Testis (tissue), 3 donors: Measurements from ENCODE around the gene RNF169. TPM values are rescaled to one million over a fixed set of nuclear protein-coding genes. Genes with fewer than 3 reads are reported as not detected.

Experiments used
- DNase-seq: peaks from one replicate; pipeline ENCODE4 v3.0.0-alpha.2; 2019
- H3K27ac ChIP-seq, 2 donors: fragments of 200-600 bp; sonication (generic); one replicate each; pipeline ENCODE4 v1.5.1; 2019
- H3K27me3 ChIP-seq: fragments of 200-600 bp; sonication (generic); one replicate; pipeline ENCODE4 v1.5.1; 2019
- H3K36me3 ChIP-seq: fragments of 200-600 bp; sonication (generic); one replicate; pipeline ENCODE4 v1.5.1; 2017; ENCODE audit warnings: low read depth; ENCODE audit errors: missing control alignments
- H3K4me1 ChIP-seq: fragments of 200-600 bp; sonication (generic); one replicate; pipeline ENCODE4 v1.5.1; 2019
- H3K4me3 ChIP-seq, 2 donors: fragments of 200-600 bp; sonication (generic); one replicate each; pipeline ENCODE4 v1.5.1; 2017 to 2019
- H3K9me3 ChIP-seq: fragments of 200-600 bp; sonication (generic); one replicate; pipeline ENCODE4 v1.5.1; 2017
- CTCF ChIP-seq, 3 experiments: fragments of 450-650 bp in 2 of 3; fragments of 200-600 bp in 1 of 3; sonication (generic) in 1 of 3; IDR thresholded peaks; one replicate each; pipeline ENCODE4 v1.5.1; 2016 to 2019; ENCODE audit warnings: antibody characterized with exemption in 3 of 3, mild to moderate bottlenecking in 2 of 3, moderate library complexity in 1 of 3
- POLR2A ChIP-seq: fragments of 450-650 bp; IDR thresholded peaks from one replicate; pipeline ENCODE4 v1.6.1; 2017; ENCODE audit warnings: antibody characterized with exemption, mild to moderate bottlenecking, moderate library complexity
- WGBS, 2 donors: methylation state at CpG; one replicate each; pipeline ENCODE4 v1.1.5; 2018; 5-methylcytosine and 5-hydroxymethylcytosine counted together
- intact Hi-C: fragments of 100-400 bp; cut with DNase I; formaldehyde crosslinking; loops from one replicate; pipeline ENCODE4 v1.15.1; 2023; ENCODE audit warnings: low total_unique reads
- polyA plus RNA-seq: library from polyadenylated mRNA; stranded (reverse); fragments of 350-450 nt; fragmentation: Illumina TruSeq; extraction: RNeasy Lipid Tissue Mini Kit (QIAGEN cat#74804); gene quantifications from one replicate; pipeline ENCODE4 v1.2.3, GENCODE V29; 2014; ENCODE audit warnings: low read depth, low replicate concordance; ENCODE audit not compliant: insufficient read depth
- total RNA-seq, 2 donors: library from RNA; depleted of rRNA; stranded (reverse); fragments of >200 nt; gene quantifications; one replicate each; pipeline ENCODE4 v1.2.3, GENCODE V29; 2016

The RNF169 gene
- total and polyA plus RNA-seq, 3 donors from 2014 or later = 7.2 to 19.4 (median 19.3) TPM

- no peak for DNase-seq
- 90 to 93% methylated on average over 4 of the region's 4 CpGs for WGBS, 2 donors
- no peak for TF ChIP-seq CTCF (IDR thresholded peaks at IDR 0.05)
- no peak for TF ChIP-seq POLR2A
- no peak overlapping the region for H3K4me3 ChIP-seq
- no peaks in the 10 kb centered on the region for H3K27me3 ChIP-seq
- H3K36me3 ChIP-seq = no peaks in the 10 kb centered on the region
- intact Hi-C loops = no loop called here
- H3K4me1 ChIP-seq = no peaks in the 10 kb centered on the region
- H3K9me3 ChIP-seq = no peaks in the 10 kb centered on the region
- no peak overlapping the region for H3K27ac ChIP-seq
Observed at GRCh38 chr11:74844865-74845264, 96.2 kb downstream of the RNF169 start.

- no peak for TF ChIP-seq POLR2A
- no peak for TF ChIP-seq CTCF (IDR thresholded peaks at IDR 0.05)
- no peak overlapping the region for H3K27ac ChIP-seq
- H3K9me3 ChIP-seq = no peaks in the 10 kb centered on the region
- DNase-seq = no peak
- H3K4me3 ChIP-seq = no peak overlapping the region
- intact Hi-C loops = no loop called here
- H3K4me1 ChIP-seq = no peaks in the 10 kb centered on the region
- WGBS, 2 donors = 94% methylated on average over 5 of the region's 5 CpGs
- H3K27me3 ChIP-seq = no peaks in the 10 kb centered on the region
- H3K36me3 ChIP-seq = no peaks in the 10 kb centered on the region
Observed at GRCh38 chr11:74845978-74846517, 97.4 kb downstream of the RNF169 start.

- Histone ChIP-seq H3K27me3 (no peaks in the 10 kb centered on the region), H3K4me1 (no peaks in the 10 kb centered on the region), H3K27ac (no peak overlapping the region), H3K36me3 (no peaks in the 10 kb centered on the region), H3K9me3 (no peaks in the 10 kb centered on the region), H3K4me3 (no peak overlapping the region)
- intact Hi-C loops = no loop called here
- no peak for DNase-seq
- no peak for TF ChIP-seq CTCF (IDR thresholded peaks at IDR 0.05)
- TF ChIP-seq POLR2A = no peak
- 91 to 95% methylated on average over 2 of the region's 2 CpGs for WGBS, 2 donors
Observed at GRCh38 chr11:74846770-74847169, 98.1 kb downstream of the RNF169 start.

- no peak overlapping the region for H3K27ac ChIP-seq
- H3K36me3 ChIP-seq = no peaks in the 10 kb centered on the region
- 89 to 90% methylated on average over 1 of the region's 1 CpG for WGBS, 2 donors
- no peaks in the 10 kb centered on the region for H3K4me1 ChIP-seq
- H3K4me3 ChIP-seq = no peak overlapping the region
- TF ChIP-seq CTCF (IDR thresholded peaks at IDR 0.05) (no peak), POLR2A (no peak)
- H3K27me3 ChIP-seq = no peaks in the 10 kb centered on the region
- intact Hi-C loops = no loop called here
- no peak for DNase-seq
- H3K9me3 ChIP-seq = no peaks in the 10 kb centered on the region
Observed at GRCh38 chr11:74847395-74847794, 98.7 kb downstream of the RNF169 start.

GRCh38 chr11:74847895-74848294 lies 99.2 kb downstream of the RNF169 start:
- WGBS, 2 donors = 98 to 100% methylated on average over 3 to 6 of the region's 6 CpGs
- Histone ChIP-seq H3K36me3 (no peaks in the 10 kb centered on the region), H3K27me3 (no peaks in the 10 kb centered on the region)

More at GRCh38 chr11:74847895-74848294, 99.2 kb downstream of the RNF169 start:
- DNase-seq = no peak
- TF ChIP-seq CTCF (IDR thresholded peaks at IDR 0.05) (no peak), POLR2A (no peak)
- no peaks in the 10 kb centered on the region for H3K9me3 ChIP-seq
- H3K27ac ChIP-seq = no peak overlapping the region
- H3K4me1 ChIP-seq = no peaks in the 10 kb centered on the region
- intact Hi-C loops = no loop called here
- H3K4me3 ChIP-seq = no peak overlapping the region
